Left ventricle myocardium inferior (tissue), 1 donor: Measurements from ENCODE around the gene ADAD2. TPM values are rescaled to one million over a fixed set of nuclear protein-coding genes. Genes with fewer than 3 reads are reported as not detected.

Source experiments
- DNase-seq: peaks from one replicate; pipeline ENCODE4 v3.0.0-alpha.2; 2020
- H3K27ac ChIP-seq: fragments of 200-600 bp; replicated peaks from 2 replicates; pipeline ENCODE4 v1.8.0; 2021
- H3K27me3 ChIP-seq: fragments of 200-600 bp; 2 replicates; pipeline ENCODE4 v1.8.0; 2021; ENCODE audit warnings: low read depth
- H3K36me3 ChIP-seq: fragments of 200-600 bp; 2 replicates; pipeline ENCODE4 v1.8.0; 2021
- H3K4me1 ChIP-seq: fragments of 200-600 bp; 2 replicates; pipeline ENCODE4 v1.8.0; 2021
- H3K4me3 ChIP-seq: fragments of 200-600 bp; 2 replicates; pipeline ENCODE4 v1.8.0; 2021; ENCODE audit warnings: mild to moderate bottlenecking, moderate library complexity
- H3K9me3 ChIP-seq: fragments of 200-600 bp; replicated peaks from 2 replicates; pipeline ENCODE4 v1.8.0; 2021
- CTCF ChIP-seq: fragments of 200-600 bp; IDR thresholded peaks from 2 replicates; pipeline ENCODE4 v1.8.0; 2021; ENCODE audit warnings: antibody characterized with exemption, mild to moderate bottlenecking, borderline replicate concordance
- intact Hi-C: fragments of 100-400 bp; cut with micrococcal nuclease; formaldehyde crosslinking; loops from one replicate; pipeline ENCODE4 v1.11.0; 2022
- total RNA-seq: library from RNA; stranded (reverse); fragmentation: NEBNext Ultra II Directional; extraction: Animal tissue kit (Norgen Biotek cat#: 25700); gene quantifications from one replicate; pipeline ENCODE4 v1.2.1, GENCODE V29; 2021
- donor health status: DM: no; HTN: yes; CAD: no; lungs with severe emphysema.

Gene ADAD2
- total RNA-seq, 1 donor from 2014 or later = 0.52 TPM

DNA sequence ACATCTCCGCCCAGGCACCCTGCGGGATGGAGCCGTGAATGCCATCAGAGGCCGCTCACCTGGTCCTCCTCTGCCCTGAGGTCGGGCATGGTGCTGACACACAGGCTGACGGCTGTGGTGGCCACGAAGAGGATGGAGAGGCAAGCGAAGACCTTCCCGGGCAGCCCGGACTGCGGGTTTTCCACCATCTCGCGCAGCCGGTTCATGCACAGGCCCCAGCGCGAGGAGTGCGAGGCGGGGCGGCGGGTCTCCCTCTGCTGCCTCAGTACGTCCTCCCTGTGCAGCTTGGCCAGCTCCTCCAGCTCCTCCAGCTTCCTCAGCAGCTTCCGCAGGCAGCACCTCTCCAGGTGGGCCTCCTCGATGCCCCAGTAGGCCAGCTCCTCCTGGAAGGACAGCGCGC is 45.7 kb downstream of the ADAD2 start:
- intact Hi-C loops = no loop called here
- H3K36me3 ChIP-seq = no peaks in the 10 kb centered on the region
- DNase-seq = no peak
- no peaks in the 10 kb centered on the region for H3K9me3 ChIP-seq
- H3K4me3 ChIP-seq = no peak overlapping the region
- no peak for TF ChIP-seq CTCF
- peaks cover 11% of the 10 kb centered on the region for H3K4me1 ChIP-seq
- peaks cover 43% of the 10 kb centered on the region for H3K27me3 ChIP-seq
- H3K27ac ChIP-seq = no peak overlapping the region

GRCh38 chr16:84237994-84238750 is 47.2 kb downstream of the ADAD2 start:
- no peak overlapping the region for H3K4me3 ChIP-seq
- no peaks in the 10 kb centered on the region for H3K36me3 ChIP-seq
- no peak for TF ChIP-seq CTCF
- intact Hi-C loops = no loop called here
- no peak for DNase-seq
- peaks cover 58% of the 10 kb centered on the region for H3K27me3 ChIP-seq
- H3K4me1 ChIP-seq = peaks cover 11% of the 10 kb centered on the region
- H3K27ac ChIP-seq = no peak overlapping the region
- no peaks in the 10 kb centered on the region for H3K9me3 ChIP-seq

GRCh38 chr16:84239141-84239769 is 48.3 kb downstream of the ADAD2 start:
- Histone ChIP-seq H3K36me3 (no peaks in the 10 kb centered on the region), H3K4me1 (peaks cover 9% of the 10 kb centered on the region), H3K9me3 (no peaks in the 10 kb centered on the region), H3K4me3 (no peak overlapping the region), H3K27ac (no peak overlapping the region), H3K27me3 (peaks cover 66% of the 10 kb centered on the region)
- intact Hi-C loops = no loop called here
- DNase-seq = no peak
- no peak for TF ChIP-seq CTCF

- no peak for TF ChIP-seq CTCF
- no peak for DNase-seq
- Histone ChIP-seq H3K27ac (no peak within 1 kb of the TSS), H3K27me3 (peaks cover 66% of the 10 kb centered on the region), H3K4me1 (peaks cover 3% of the 10 kb centered on the region), H3K4me3 (no peak within 1 kb of the TSS), H3K9me3 (peaks cover 6% of the 10 kb centered on the region), H3K36me3 (no peaks in the 10 kb centered on the region)
- intact Hi-C loops = no loop called here
These were observed 49.0 kb downstream of the ADAD2 start, which contains the start of gene KCNG4 for GRCh38 chr16:84239909-84240308. Gene KCNG4, minus strand, starts transcription at chr16:84240012. Its CDS starts 2,527 bp downstream, at chr16:84237485.

GRCh38 chr16:84240455-84240854 is 49.5 kb downstream of the ADAD2 start:
- no peak overlapping the region for H3K4me3 ChIP-seq
- DNase-seq = no peak
- no peak overlapping the region for H3K27ac ChIP-seq
- no peaks in the 10 kb centered on the region for H3K36me3 ChIP-seq
- H3K27me3 ChIP-seq = peaks cover 66% of the 10 kb centered on the region
- no peak for TF ChIP-seq CTCF
- H3K9me3 ChIP-seq = peaks cover 7% of the 10 kb centered on the region
- no peaks in the 10 kb centered on the region for H3K4me1 ChIP-seq
- intact Hi-C loops = no loop called here
